Activated CD8-positive, alpha-beta memory T cell treated with anti-CD3 and anti-CD28 coated beads for 36 hours (primary cell): ENCODE data around the gene NUP214. TPM values are rescaled to one million over a fixed set of nuclear protein-coding genes. Genes with fewer than 3 reads are reported as not detected.

Experiments used
- CTCF ChIA-PET: fragments of 350-600 bp; sonication (Branson Sonifier 250); formaldehyde crosslinking; loops from one replicate; lab custom pipeline; 2021; ENCODE audit warnings: antibody characterized with exemption; lab: Charles Lee
- POLR2A ChIA-PET: fragments of 350-600 bp; sonication (Branson Sonifier 250); formaldehyde crosslinking; loops from one replicate; lab custom pipeline; 2021; ENCODE audit warnings: antibody characterized with exemption; lab: Charles Lee
- total RNA-seq, 2 experiments: library from RNA; stranded (reverse); gene quantifications; one replicate each; pipeline ENCODE4 v1.2.3, GENCODE V29; 2021

Gene NUP214
- total RNA-seq, 2 experiments from 2014 or later: 59.0 to 68.4 TPM

DNA sequence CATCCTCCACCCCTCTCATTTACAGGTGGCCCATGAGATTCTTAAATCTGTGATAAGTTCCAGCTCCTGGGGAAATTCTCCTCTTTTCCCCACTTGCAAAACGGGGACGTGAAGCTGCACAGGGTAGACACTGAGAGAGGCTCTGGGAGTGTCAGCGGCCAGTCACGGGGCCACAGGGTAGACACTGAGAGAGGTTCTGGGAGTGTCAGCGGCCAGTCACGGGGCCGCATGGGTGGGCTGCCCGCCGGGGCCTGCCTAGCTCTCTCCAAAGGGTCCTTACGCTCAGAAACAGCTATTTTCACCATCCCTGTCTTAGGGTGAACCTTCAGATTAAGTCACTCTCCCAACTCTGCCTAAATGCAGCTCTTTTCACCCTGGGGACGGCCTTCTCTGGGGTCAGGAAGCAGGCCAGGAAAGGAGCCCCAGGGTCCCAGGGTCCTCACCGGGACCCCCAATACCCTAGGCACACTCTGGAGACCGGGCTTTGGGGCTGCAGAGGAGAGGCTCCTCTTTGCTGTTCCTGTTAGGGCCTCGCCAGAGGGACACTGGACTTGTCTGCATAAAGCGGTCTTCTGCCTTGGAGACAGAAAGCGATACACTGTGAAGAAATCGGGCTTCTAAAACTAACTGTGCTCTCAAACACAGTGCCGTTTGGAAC, 149.4 kb downstream of the NUP214 start:
- ChIA-PET POLR2A (interaction anchor here (0.7 to 5.2 kb wide), 6 partner anchors 8 to 37 kb away, joined by 3 to 62 read pairs (median 4); no protein-coding TSS in a partner anchor), CTCF (interaction anchor here (0.8 to 9.8 kb wide), 4 partner anchors 14 to 62 kb away, joined by 3 to 84 read pairs (median 3); no protein-coding TSS in a partner anchor)

DNA sequence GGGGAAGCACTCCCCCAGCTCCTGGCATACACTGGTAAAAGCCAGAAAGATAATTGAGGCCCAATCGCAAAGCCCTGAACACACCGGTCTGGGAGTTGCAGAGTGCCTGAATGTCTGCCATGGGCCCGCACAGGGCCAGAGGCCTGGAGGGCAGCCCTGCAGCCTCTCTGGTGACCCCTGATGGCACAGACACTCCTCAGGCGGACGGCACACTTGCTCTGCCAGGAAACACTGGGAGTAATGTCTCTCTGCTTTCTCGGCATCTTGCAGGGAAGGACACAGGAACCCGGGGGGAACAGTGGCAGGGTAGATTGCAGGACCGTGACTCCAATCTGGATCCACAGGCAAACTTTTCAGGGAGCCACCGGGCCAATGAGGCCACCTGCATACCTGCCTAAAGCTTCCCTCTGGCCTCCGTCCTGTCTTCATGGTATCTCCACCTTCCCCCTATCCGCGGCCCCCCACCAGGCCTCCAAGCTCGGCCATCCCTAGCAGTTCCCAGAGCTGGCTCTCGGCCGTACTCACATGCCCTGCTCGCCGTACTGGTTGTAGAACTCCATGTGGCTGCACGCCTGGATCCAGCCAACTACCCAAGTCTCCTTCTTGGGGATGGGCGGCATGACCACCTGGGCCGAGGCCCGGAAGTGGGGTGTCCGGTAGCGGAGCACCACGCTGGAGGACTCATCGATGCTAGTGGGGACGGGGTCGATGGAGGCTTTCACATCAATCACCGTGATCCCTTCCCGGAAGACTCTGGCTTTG, 150.1 kb downstream of the NUP214 start:
- ChIA-PET CTCF (interaction anchor here (0.8 to 9.8 kb wide), 2 partner anchors 13 to 21 kb away, joined by 3 to 84 read pairs; no protein-coding TSS in a partner anchor), POLR2A (interaction anchor here (0.7 to 5.2 kb wide), 5 partner anchors 9 to 37 kb away, joined by 3 to 62 read pairs (median 5); no protein-coding TSS in a partner anchor)

DNA sequence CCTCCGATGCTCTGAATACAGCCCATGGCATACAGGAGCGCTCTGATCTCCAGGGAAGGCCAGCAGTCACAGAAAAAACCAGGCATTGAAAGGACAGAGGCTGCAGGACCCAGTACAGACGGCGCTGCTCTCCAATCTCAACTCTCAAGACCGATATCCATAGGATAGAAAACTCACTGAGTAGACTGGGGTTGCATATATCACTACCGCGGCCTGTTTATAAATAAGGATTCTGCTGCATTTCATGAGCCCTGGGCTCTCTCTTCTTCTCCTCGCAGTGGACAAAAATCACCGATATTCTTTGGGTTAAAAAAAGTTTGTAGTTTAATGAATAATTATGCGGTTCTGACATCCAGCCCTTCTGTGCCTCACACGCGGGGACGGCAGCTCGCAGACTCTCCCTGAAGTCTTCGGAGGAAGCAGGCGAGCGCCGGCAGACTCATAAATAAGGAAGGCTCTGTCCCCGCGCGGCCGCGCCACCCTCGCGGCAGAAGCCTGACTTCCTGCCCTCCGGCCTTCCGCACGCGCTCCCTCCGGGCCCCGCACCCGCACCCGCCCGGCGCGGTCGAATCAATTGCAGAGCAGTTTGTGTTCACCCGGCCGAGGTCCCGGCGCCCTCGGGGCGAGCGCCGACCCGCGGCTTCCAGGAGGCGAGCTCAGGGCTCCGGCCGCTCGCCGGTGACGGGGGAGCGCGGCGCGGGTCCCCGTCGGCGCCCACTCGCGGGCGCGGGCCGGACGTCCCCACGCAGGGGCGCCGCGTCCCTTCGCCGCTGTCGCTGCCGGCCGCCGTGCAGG, 150.9 kb downstream of the NUP214 start, which contains the start of gene FAM78A:
TSS of gene FAM78A (minus strand) at position 417 of the 795 bp plus-strand sequence. CDS start at position 86, 331 bp downstream.
- POLR2A ChIA-PET: interaction anchor here (1.0 to 5.2 kb wide), 5 partner anchors 10 to 38 kb away, joined by 3 to 62 read pairs (median 6); no protein-coding TSS in a partner anchor

DNA sequence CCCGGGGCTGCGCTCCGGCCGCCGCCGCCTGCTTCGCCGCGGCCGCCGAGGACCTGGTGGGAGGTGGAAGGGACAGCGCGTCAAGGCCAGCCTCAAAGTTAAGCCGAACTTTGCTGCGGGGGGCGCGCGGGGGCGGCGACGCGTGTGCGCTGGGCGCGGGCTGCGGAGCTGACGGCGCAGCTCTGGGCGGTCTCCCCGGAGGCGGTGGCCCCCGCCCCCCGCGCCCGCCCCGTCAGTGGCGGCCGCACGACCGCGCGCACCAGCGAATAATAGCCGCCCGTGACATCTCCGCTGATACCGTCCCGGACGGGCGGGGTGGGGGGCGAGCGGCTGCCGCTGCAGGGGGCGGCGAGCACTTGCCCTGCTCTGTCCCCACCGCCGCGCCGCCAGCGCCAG, 151.5 kb downstream of the NUP214 start:
- ChIA-PET POLR2A (interaction anchor here (0.7 to 5.2 kb wide), 6 partner anchors 11 to 221 kb away, joined by 3 to 62 read pairs (median 6); no protein-coding TSS in a partner anchor), CTCF (interaction anchor here (0.5 to 1.3 kb wide), 3 partner anchors 10 to 192 kb away, joined by 3 to 7 read pairs (median 4); no protein-coding TSS in a partner anchor)

More for the DNA sequence above, 150.9 kb downstream of the NUP214 start, which contains the start of gene FAM78A:
- CTCF ChIA-PET: interaction anchor here (0.5 to 9.8 kb wide), 4 partner anchors 10 to 192 kb away, joined by 3 to 84 read pairs (median 6); no protein-coding TSS in a partner anchor

DNA sequence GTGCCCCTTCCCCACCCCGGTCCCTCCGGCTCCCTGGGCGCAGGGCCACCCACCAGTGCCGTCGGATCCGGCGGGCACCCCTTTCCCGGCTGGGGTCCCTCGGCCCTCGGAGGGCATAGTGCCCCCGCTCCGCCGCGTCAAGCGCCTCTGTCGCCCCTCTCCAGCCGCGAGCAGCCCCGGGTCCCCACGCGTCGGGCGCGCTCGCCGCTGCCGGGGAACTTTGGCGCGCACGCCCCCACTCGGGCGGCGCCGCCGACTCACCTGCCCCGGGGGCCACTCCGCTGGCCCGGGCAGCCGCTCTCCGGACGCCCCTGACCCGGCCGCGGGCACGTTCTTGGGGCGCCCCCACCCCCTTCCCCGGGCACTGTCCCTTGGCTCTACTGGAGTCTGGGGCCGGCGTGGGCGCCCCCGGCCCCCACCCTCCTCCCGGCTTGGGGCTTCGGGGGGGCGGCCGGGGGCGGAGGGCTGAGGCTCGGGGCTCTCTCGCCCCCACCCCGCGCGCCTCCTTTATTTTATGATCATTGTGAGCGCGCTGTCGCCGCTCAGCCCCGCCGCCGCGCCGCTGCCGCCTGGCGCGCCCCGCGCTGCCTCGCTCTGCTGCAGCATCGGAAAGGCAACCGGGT, 152.0 kb downstream of the NUP214 start:
- CTCF ChIA-PET: interaction anchor here (1.3 to 3.3 kb wide), 3 partner anchors 21 to 59 kb away, joined by 4 to 11 read pairs (median 7); no protein-coding TSS in a partner anchor
- POLR2A ChIA-PET: interaction anchor here (0.7 to 5.2 kb wide), 6 partner anchors 11 to 220 kb away, joined by 3 to 62 read pairs (median 6); no protein-coding TSS in a partner anchor

DNA sequence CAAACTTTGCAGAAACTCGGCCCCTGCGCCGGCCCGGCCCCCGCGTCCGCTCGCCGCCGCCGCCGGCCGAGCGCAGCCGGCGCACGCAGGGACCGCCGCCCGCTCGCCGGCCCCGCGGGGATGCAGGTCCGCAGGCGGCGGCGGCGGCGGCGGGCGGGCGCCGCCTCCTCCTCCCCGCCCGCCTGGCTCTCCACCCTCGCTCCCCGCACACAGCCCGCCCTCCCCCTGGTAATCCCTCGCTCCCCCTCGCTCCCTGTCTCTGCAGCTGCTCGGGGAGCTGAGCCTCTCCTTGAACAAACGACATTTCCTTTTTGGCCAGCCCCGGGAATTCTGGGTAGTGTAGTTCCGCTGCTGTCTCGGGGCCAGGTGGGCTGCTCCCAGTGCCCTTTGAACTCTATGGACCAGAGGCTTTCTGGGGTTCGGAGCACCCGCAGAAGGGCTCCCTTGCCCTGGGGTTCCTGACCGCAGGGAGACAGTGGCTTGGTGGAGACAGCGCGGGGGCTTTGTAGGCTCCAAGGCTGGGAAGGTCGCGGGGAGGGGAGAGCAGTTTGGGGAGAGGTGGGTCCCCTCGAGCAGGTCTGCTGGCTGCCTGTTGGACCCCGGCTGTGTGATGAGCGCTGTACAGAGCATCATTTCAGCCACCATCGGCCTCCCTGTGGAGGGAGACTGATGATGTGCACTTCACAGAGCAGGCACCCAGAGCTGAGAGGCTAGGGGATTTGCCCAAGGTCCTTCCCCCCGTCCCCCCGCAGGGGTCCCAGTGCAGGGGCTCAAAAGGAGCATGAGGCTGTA, 152.7 kb downstream of the NUP214 start:
- CTCF ChIA-PET: interaction anchor here (0.9 to 3.3 kb wide), 4 partner anchors 10 to 58 kb away, joined by 4 to 11 read pairs (median 6); no protein-coding TSS in a partner anchor
- POLR2A ChIA-PET: interaction anchor here (0.5 to 2.2 kb wide), 2 partner anchors 22 to 58 kb away, joined by 4 to 23 read pairs; no protein-coding TSS in a partner anchor

DNA sequence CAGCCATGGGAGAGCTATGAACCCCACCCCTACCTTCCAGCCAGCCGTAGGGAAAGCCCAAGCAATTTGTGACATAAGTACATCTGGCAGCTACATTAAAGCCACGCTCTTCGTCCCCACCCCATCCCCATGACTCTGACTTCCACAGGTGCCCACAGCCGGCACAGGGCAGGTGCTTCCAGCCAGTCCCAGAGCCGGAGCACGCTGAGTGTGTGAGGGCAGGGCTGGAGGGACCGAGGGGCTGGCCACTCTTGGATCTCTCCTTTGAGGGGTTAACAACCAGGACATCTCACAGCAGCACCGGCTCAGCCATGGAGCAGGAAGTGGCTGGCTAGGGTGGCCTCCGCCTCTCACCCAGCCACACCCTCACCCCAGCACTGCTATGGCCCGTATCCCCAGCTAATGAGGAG, 153.3 kb downstream of the NUP214 start:
- POLR2A ChIA-PET: interaction anchor here (0.5 to 2.2 kb wide), 2 partner anchors 22 to 57 kb away, joined by 4 to 23 read pairs; no protein-coding TSS in a partner anchor
- CTCF ChIA-PET: interaction anchor here (0.9 to 3.3 kb wide), 4 partner anchors 10 to 57 kb away, joined by 4 to 11 read pairs (median 6); no protein-coding TSS in a partner anchor

DNA sequence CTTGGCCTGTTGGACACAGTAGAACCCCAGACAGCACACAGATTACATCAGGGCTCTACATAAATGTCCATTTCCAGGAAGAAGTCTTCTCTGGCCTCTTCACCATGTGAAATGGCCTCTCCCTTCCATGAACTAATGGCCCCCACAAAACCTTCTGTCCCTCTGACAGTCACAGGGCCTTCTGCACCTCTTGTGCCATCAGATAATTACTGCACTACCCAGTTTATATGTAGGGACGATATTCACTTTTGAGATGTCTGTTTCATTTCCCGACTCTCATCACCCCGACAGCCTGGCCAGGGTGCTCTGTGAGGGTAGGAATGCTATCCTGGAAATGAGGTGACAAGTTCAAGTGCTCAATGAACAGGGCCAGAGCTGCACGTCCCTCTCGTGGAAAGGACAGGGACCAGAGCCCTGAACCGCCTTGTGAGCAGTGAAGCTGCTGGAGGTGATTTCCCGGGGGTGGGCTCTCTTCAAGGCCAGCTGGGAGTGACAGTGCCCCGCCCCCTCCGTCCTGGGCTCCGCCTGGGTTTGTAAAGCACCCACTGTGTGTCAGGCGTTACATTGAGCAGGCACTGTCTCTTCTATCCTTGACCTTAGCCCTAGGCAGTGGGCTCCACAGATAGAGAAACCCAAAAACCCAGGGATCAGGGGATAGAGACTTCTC, 153.9 kb downstream of the NUP214 start:
- ChIA-PET POLR2A (interaction anchor here (0.6 to 2.2 kb wide), 2 partner anchors 12 to 23 kb away, joined by 6 to 23 read pairs; no protein-coding TSS in a partner anchor), CTCF (interaction anchor here (2.0 to 3.3 kb wide), 2 partner anchors 11 to 57 kb away, joined by 9 to 11 read pairs; no protein-coding TSS in a partner anchor)

DNA sequence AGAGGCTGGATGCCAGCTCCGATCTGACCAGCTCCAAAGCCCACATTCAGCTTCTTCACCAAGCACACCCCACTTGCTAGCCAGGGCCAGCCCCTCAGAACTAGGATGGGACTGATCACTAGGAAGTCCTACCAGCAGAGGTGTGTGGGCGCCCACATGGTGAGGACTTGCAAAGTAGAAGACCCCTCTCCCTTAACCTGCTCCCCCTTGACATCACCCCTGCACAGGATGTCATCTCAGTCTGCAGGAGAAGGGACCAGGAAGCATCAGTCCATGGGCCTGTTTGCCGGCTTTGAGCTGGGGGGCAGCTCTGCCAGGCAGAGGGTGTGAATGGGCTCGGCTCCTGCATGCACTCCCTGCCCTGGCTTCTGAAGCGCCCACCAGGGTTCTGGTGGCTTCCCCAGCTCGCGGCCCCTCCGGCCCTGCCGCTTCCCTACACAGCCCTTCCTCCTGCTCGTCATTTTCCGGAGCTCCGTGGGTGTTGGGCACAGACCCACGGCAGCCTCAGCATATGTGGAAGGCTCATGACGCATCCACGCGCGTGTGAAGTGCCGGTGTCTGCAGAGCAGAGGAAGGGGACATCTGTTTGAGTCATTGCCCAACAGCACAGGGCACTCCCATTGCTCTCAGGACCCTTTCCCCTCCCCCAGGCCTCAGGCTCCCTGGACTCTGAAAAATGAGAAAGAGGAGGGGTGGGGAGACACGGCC, 154.6 kb downstream of the NUP214 start:
- ChIA-PET CTCF (interaction anchor here (2.0 to 3.3 kb wide), 2 partner anchors 12 to 56 kb away, joined by 9 to 11 read pairs; no protein-coding TSS in a partner anchor), POLR2A (interaction anchor here (0.6 to 2.2 kb wide), 2 partner anchors 12 to 24 kb away, joined by 6 to 23 read pairs; no protein-coding TSS in a partner anchor)

DNA sequence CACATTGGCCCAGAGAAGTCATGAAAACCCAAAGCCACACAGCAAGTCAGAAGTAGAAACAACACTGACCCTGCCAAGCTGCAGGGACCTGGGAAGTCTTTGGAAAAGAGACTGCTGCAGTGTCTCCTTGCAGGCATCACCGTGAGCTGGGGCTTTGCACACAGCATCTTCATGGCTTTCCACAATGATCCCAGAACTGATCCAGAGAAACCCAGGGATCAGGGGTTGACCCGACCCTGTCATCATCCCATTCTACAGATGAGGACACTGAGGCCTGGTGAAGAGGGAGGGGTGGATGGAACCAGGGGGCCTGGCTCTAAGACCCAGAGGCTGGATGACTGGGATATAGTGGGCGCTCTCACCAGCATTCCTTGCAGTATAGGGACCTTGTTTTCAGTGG, 155.3 kb downstream of the NUP214 start:
- POLR2A ChIA-PET: no interaction called here
- CTCF ChIA-PET: interaction anchor here (3.3 kb wide), 1 partner anchor 55 kb away, joined by 11 read pairs; no protein-coding TSS in a partner anchor

DNA sequence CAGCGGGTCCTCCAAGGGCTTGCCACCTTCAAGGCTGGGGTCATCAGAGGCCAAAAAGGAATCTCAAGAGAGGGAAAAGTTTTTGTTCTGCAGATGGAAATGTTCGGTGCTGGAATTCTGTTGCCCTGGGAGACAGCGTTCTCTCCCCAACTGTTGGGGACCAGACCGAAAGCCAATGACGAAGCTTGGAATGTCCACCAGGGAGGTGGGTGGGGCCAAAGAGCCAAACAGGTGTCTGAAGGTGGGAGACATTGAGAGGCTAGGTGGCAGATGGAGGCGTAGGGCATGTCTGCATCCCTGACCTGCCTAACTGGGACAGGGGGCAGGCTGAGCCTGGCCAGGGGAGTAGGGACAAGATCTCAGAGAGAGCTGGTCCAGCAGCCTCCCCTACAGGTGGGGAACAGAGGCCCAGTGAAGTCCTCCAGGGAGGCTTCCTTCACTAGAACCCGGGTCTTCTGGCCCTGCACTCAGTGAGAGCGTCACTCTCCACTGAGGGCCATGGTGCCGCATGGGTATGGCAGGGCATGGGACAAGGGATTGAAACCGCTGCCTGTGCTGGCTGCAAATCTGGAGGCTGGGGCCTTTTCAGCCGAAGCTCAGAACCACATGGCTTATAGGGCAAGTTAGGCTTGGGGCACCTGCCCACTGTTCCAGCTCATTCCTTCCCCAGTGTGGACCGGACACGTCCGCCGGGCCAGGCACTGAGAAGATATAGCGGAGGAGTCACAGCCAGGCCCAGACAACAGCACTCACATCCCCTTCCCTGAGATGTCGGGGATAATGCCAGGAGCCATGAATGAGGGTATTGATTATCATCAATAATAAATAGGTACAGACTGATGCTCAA, 156.0 kb downstream of the NUP214 start:
- POLR2A ChIA-PET: no interaction called here
- CTCF ChIA-PET: no interaction called here

DNA sequence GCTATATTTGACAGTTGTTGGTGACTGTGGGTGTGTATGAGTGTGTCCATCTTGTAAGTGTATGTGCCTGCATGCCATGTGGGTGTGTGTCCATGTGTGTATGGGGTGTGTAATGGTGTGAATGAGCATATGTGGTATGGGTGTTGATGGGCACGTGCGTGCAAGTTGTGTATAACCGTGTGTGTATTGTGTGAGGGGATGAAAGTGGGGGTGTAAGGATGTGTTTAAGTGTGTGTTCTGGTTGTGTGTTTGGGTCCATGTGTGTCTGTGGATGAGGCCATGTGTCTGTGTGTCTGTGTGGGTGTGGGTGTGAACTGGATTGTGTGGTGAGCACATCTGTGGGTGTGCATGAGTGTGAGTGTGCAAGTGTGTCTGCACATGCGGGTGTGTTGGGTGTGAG, 156.8 kb downstream of the NUP214 start:
- ChIA-PET CTCF (interaction anchor here (2.3 kb wide), 1 partner anchor 12 kb away, joined by 6 read pairs; no protein-coding TSS in a partner anchor), POLR2A (no interaction called here)

DNA sequence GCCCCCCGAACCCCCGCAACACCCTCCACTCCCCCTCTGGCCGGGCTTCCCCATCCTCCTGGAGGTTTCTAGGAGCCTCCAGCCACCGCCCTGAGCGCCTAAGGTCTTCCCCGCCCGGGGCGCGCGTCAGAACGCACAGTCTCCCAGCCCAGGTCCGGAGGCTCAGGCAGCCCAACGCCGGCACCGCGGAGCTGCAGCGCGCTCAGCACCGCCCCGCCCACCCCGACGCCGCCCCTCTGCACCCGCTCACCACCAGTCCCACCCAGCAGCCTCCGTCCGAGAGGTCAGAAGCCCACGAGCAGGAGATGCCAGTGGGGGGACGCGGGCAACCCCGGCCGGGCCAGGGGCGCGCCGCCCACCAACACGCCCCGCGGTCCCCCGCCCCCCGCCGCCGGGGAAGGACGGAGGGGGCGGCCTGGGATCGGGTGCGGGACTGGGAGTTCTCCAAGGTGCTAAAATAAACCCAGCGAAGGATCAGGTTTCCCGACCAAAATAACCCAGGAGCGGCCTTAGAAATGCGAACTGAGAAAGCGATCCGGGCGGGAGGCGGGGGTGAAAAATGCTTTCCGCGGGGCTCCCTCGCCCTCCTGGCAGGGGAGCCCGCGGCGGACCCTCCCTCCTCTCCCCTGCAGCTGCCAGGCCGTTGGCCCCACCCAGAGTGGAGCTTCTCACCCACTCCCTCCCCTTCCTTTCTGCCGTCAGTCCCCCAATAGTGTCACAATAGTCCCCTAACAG, 157.5 kb downstream of the NUP214 start:
- ChIA-PET POLR2A (no interaction called here), CTCF (interaction anchor here (2.3 kb wide), 1 partner anchor 13 kb away, joined by 6 read pairs; no protein-coding TSS in a partner anchor)
